Measurements from ENCODE around the gene GABRD.
"Not testable (repeated sequence)": the region's sequence is repeated elsewhere in the genome, so short reads cannot be mapped to it uniquely, and the experiment has no call there.

Gene GABRD

GRCh38 chr1:2019172-2019543 is at the start of gene GABRD:
GABRD (plus strand) TSS chr1:2019345; CDS start chr1:2019424, 79 bp downstream.
- no peak for DNase-seq (ENCODE audit: low spot score)

GRCh38 chr1:1969505-1969900 is 49.6 kb upstream of the GABRD start:
- DNase-seq (ENCODE audit: low spot score): no peak

GRCh38 chr1:1969953-1970716 is 49.0 kb upstream of the GABRD start:
- DNase-seq (ENCODE audit: low spot score): no peak

GRCh38 chr1:1971017-1971416 is 48.1 kb upstream of the GABRD start:
- no peak for DNase-seq (ENCODE audit: low spot score)

GRCh38 chr1:1971688-1972087 is 47.5 kb upstream of the GABRD start:
- no peak for DNase-seq (ENCODE audit: low spot score)

- no peak for DNase-seq (ENCODE audit: low spot score)
Observed at GRCh38 chr1:1972976-1973715, 46.0 kb upstream of the GABRD start.

GRCh38 chr1:1973716-1974642 is 45.2 kb upstream of the GABRD start:
- DNase-seq (ENCODE audit: low spot score): no peak

GRCh38 chr1:1974834-1975233 is 44.3 kb upstream of the GABRD start:
- no peak for DNase-seq (ENCODE audit: low spot score)

- DNase-seq (ENCODE audit: low spot score): no peak
Observed at GRCh38 chr1:1975535-1975934, 43.6 kb upstream of the GABRD start.

GRCh38 chr1:1976031-1976430 is 43.1 kb upstream of the GABRD start:
- no peak for DNase-seq (ENCODE audit: low spot score)

GRCh38 chr1:1978108-1978507 is 41.0 kb upstream of the GABRD start:
- no peak for DNase-seq (ENCODE audit: low spot score)

- not testable (repeated sequence) for DNase-seq (ENCODE audit: low spot score)
Observed at GRCh38 chr1:1978690-1979481, 40.3 kb upstream of the GABRD start.

GRCh38 chr1:1979482-1980165 is 39.5 kb upstream of the GABRD start:
- DNase-seq (ENCODE audit: low spot score): no peak

GRCh38 chr1:1980467-1981141 is 38.5 kb upstream of the GABRD start:
- no peak for DNase-seq (ENCODE audit: low spot score)

- DNase-seq (ENCODE audit: low spot score): no peak
Observed at GRCh38 chr1:1981142-1981500, 38.0 kb upstream of the GABRD start.

GRCh38 chr1:1981631-1982327 is 37.4 kb upstream of the GABRD start:
- not testable (repeated sequence) for DNase-seq (ENCODE audit: low spot score)

- DNase-seq (ENCODE audit: low spot score): no peak
Observed at GRCh38 chr1:1982379-1983232, 36.5 kb upstream of the GABRD start.

GRCh38 chr1:1984560-1985070 is 34.5 kb upstream of the GABRD start:
- no peak for DNase-seq (ENCODE audit: low spot score)
